Adipose tissue (tissue), 3 donors: ENCODE results near the gene NTN1. TPM values are rescaled to one million over a fixed set of nuclear protein-coding genes. Genes with fewer than 3 reads are reported as not detected.

Source experiments
- H3K27ac ChIP-seq: one replicate; pipeline ENCODE4 v1.5.1; 2013; ENCODE audit warnings: low read depth, low read length
- WGBS, 3 donors: extraction: QIAGEN DNeasy Blood & Tissue Kit; methylation state at CpG; one replicate each; pipeline ENCODE4 v1.1.7; 2013; 5-methylcytosine and 5-hydroxymethylcytosine counted together
- polyA plus RNA-seq, 3 donors: library from polyadenylated mRNA; stranded (reverse); fragments of 200-250 nt; gene quantifications; one replicate each; pipeline ENCODE4 v1.2.3, GENCODE V29; 2013
- donor health status: healthy with polysubstance abuse.
- donor health status: Bipolar disorder and iron deficiency.
- donor health status: healthy.

NTN1 gene
- polyA plus RNA-seq, 3 donors: 1.6 to 3.7 (median 2.0) TPM

- WGBS, 3 donors: 60 to 96% (median 93%) methylated on average over 3 of the region's 3 CpGs
- no peak overlapping the region for H3K27ac ChIP-seq
These were observed 147.8 kb downstream of the NTN1 start for GRCh38 chr17:9169116-9169515.

GRCh38 chr17:9170336-9170735 is 149.0 kb downstream of the NTN1 start:
- H3K27ac ChIP-seq: no peak overlapping the region
- 72 to 91% (median 90%) methylated on average over 4 of the region's 4 CpGs for WGBS, 3 donors

- H3K27ac ChIP-seq: no peak overlapping the region
These were observed 149.5 kb downstream of the NTN1 start for GRCh38 chr17:9170853-9171252.

GRCh38 chr17:9173386-9173983 is 152.2 kb downstream of the NTN1 start:
- WGBS, 3 donors: 73 to 80% (median 75%) methylated on average over 7 of the region's 7 CpGs
- no peak overlapping the region for H3K27ac ChIP-seq

More at GRCh38 chr17:9170853-9171252, 149.5 kb downstream of the NTN1 start:
- 39 to 65% (median 60%) methylated on average over 6 of the region's 6 CpGs for WGBS, 3 donors

GRCh38 chr17:9174312-9174711 is 153.0 kb downstream of the NTN1 start:
- WGBS, 3 donors: 92 to 95% (median 95%) methylated on average over 3 of the region's 3 CpGs
- H3K27ac ChIP-seq: no peak overlapping the region

- H3K27ac ChIP-seq: no peak overlapping the region
- WGBS, 3 donors: 84 to 96% (median 89%) methylated on average over 9 of the region's 9 CpGs
These were observed 153.7 kb downstream of the NTN1 start for GRCh38 chr17:9174779-9175574.

- WGBS, 3 donors: 63 to 80% (median 77%) methylated on average over 14 of the region's 14 CpGs
- H3K27ac ChIP-seq: no peak overlapping the region
These were observed 154.6 kb downstream of the NTN1 start for GRCh38 chr17:9175700-9176467.

- 67 to 76% (median 74%) methylated on average over 15 of the region's 15 CpGs for WGBS, 3 donors
- no peak overlapping the region for H3K27ac ChIP-seq
These were observed 155.9 kb downstream of the NTN1 start for GRCh38 chr17:9177212-9177611.

- no peak overlapping the region for H3K27ac ChIP-seq
These were observed 157.0 kb downstream of the NTN1 start for GRCh38 chr17:9178319-9178718.

GRCh38 chr17:9179602-9180001 is 158.3 kb downstream of the NTN1 start:
- WGBS, 3 donors: 90 to 92% (median 92%) methylated on average over 14 of the region's 14 CpGs
- H3K27ac ChIP-seq: no peak overlapping the region

More at GRCh38 chr17:9178319-9178718, 157.0 kb downstream of the NTN1 start:
- WGBS, 3 donors: 69 to 77% (median 73%) methylated on average over 9 of the region's 9 CpGs

GRCh38 chr17:9181640-9182039 is 160.3 kb downstream of the NTN1 start:
- no peak overlapping the region for H3K27ac ChIP-seq
- WGBS, 3 donors: 72 to 85% (median 76%) methylated on average over 4 of the region's 4 CpGs

- H3K27ac ChIP-seq: no peak overlapping the region
- 82 to 86% (median 83%) methylated on average over 14 of the region's 14 CpGs for WGBS, 3 donors
These were observed 162.0 kb downstream of the NTN1 start for GRCh38 chr17:9183306-9183705.

GRCh38 chr17:9185142-9185541 is 163.8 kb downstream of the NTN1 start:
- 46 to 77% (median 52%) methylated on average over 9 of the region's 9 CpGs for WGBS, 3 donors
- H3K27ac ChIP-seq: no peak overlapping the region

- H3K27ac ChIP-seq: no peak overlapping the region
- 87 to 90% (median 88%) methylated on average over 4 of the region's 4 CpGs for WGBS, 3 donors
These were observed 164.5 kb downstream of the NTN1 start for GRCh38 chr17:9185688-9186284.

- WGBS, 3 donors: 78 to 83% (median 79%) methylated on average over 7 of the region's 7 CpGs
- H3K27ac ChIP-seq: no peak overlapping the region
These were observed 166.5 kb downstream of the NTN1 start for GRCh38 chr17:9187828-9188227.

GRCh38 chr17:9188367-9188766 is 167.1 kb downstream of the NTN1 start:
- H3K27ac ChIP-seq: no peak overlapping the region
- 88 to 94% (median 93%) methylated on average over 5 of the region's 5 CpGs for WGBS, 3 donors

- H3K27ac ChIP-seq: no peak overlapping the region
- WGBS, 3 donors: 76 to 89% (median 86%) methylated on average over 3 of the region's 3 CpGs
These were observed 168.6 kb downstream of the NTN1 start for GRCh38 chr17:9189870-9190269.

- H3K27ac ChIP-seq: no peak overlapping the region
- WGBS, 3 donors: 37 to 50% (median 39%) methylated on average over 1 of the region's 1 CpG
These were observed 170.7 kb downstream of the NTN1 start for GRCh38 chr17:9192010-9192409.

- WGBS, 3 donors: 90 to 94% (median 91%) methylated on average over 6 of the region's 6 CpGs
- H3K27ac ChIP-seq: no peak overlapping the region
These were observed 174.1 kb downstream of the NTN1 start for GRCh38 chr17:9195411-9195810.
